Stomach (tissue), 9 donors: ENCODE measurements around the gene GATA6. TPM values are rescaled to one million over a fixed set of nuclear protein-coding genes. Genes with fewer than 3 reads are reported as not detected.
A peak's percentile ranks its signal among the peaks of the same experiment; 100 is the strongest.

Source experiments
- DNase-seq, 2 donors: peaks; one replicate each; pipeline versions ENCODE4 v3.0.0 to v3.0.0-alpha.2; 2013 to 2019
- H3K27ac ChIP-seq, 5 donors: fragments of 200-600 bp in 4 of 5; sonication (generic) in 4 of 5; one replicate each; pipeline ENCODE4 v1.5.1; 2013 to 2019; ENCODE audit warnings: mild to moderate bottlenecking in 1 of 5, moderate library complexity in 1 of 5
- H3K27me3 ChIP-seq, 3 donors: fragments of 200-600 bp; sonication (generic); one replicate each; pipeline ENCODE4 v1.5.1; 2017 to 2019; ENCODE audit warnings: mixed run types in 1 of 3
- H3K36me3 ChIP-seq, 4 donors: fragments of 200-600 bp; sonication (generic); 1 replicate in 3 of 4; 2 replicates in 1 of 4; pipeline ENCODE4 v1.5.1; 2016 to 2019
- H3K4me1 ChIP-seq, 4 donors: fragments of 200-600 bp; sonication (generic); one replicate each; pipeline ENCODE4 v1.5.1; 2016 to 2019
- H3K4me3 ChIP-seq, 4 donors: fragments of 200-600 bp; sonication (generic) in 3 of 4; one replicate each; pipeline ENCODE4 v1.5.1; 2016 to 2019; ENCODE audit warnings: mild to moderate bottlenecking in 1 of 4
- H3K9me3 ChIP-seq, 4 donors: fragments of 200-600 bp; sonication (generic); one replicate each; pipeline ENCODE4 v1.5.1; 2016 to 2019
- CTCF ChIP-seq, 7 experiments: fragments of 450-650 bp in 4 of 7; fragments of 200-600 bp in 3 of 7; sonication (generic) in 3 of 7; IDR thresholded peaks; one replicate each; pipeline ENCODE4 v1.5.1; 2016 to 2019; ENCODE audit warnings: antibody characterized with exemption in 7 of 7, control low read depth in 2 of 7, mild to moderate bottlenecking in 1 of 7
- EP300 ChIP-seq: sonication (generic); formaldehyde crosslinking; IDR thresholded peaks from one replicate; pipeline ENCODE4 v1.6.1; 2017; ENCODE audit warnings: antibody characterized with exemption
- POLR2A ChIP-seq, 4 donors: fragments of 450-650 bp; IDR thresholded peaks; one replicate each; pipeline ENCODE4 v1.6.1; 2016; ENCODE audit warnings: antibody characterized with exemption in 4 of 4, control low read depth in 2 of 4, mild to moderate bottlenecking in 1 of 4, moderate library complexity in 1 of 4
- POLR2AphosphoS5 ChIP-seq, 3 donors: sonication (generic); formaldehyde crosslinking; IDR thresholded peaks; one replicate each; pipeline ENCODE4 v1.6.1; 2016; ENCODE audit warnings: antibody characterized with exemption in 3 of 3
- WGBS, 5 donors: extraction: QIAGEN DNeasy Blood & Tissue Kit in 3 of 5; methylation state at CpG; one replicate each; pipeline versions ENCODE4 v1.1.5 to v1.1.7; 2013 to 2018; 5-methylcytosine and 5-hydroxymethylcytosine counted together
- intact Hi-C: fragments of 100-400 bp; cut with DNase I; formaldehyde crosslinking; loops from one replicate; pipeline ENCODE4 v1.15.1; 2023; ENCODE audit warnings: low total_unique reads
- polyA plus RNA-seq, 3 donors: library from polyadenylated mRNA; stranded (reverse); fragments of 200-250 nt; gene quantifications; one replicate each; pipeline ENCODE4 v1.2.3, GENCODE V29; 2013
- total RNA-seq, 5 donors: library from RNA; depleted of rRNA; stranded (reverse); fragments of >200 nt; gene quantifications; one replicate each; pipeline versions ENCODE4 v1.1.0 to v1.2.3, GENCODE V29; 2014 to 2016
- donor health status: healthy with polysubstance abuse.
- donor health status: Bipolar disorder and iron deficiency.
- donor health status: healthy.

The GATA6 gene
- total and polyA plus RNA-seq, 8 donors: 11.9 to 194 (median 75.7) TPM

DNA sequence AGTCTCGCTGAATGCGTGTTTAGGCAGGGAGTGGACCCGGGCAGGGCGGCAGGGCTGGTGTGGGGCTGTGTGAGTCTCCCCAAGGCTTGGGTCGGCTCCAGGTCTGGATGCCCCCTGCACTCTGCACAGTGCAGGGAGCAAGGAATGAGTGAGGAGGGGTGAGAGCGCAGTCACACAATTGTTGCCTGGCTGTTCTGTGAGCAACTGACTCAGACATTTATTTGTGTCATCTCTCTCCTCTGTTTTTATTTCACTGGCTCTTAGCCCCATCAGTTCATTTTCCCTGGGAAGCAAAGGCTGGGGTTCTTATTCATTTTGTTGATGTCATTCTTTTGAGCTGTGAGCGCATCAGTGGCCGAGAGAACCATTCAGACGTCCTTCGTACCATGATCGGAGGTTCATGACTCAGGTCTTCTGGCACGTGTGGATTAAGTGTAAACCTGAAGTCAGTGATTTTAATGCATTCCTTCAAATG lies 61.1 kb downstream of the GATA6 start:
- DNase-seq: no peak
- WGBS, 5 donors: 89 to 96% (median 92%) methylated on average over 12 of the region's 12 CpGs
- no peak overlapping the region for H3K27ac ChIP-seq
- intact Hi-C loops: no loop called here
- no peak overlapping the region for H3K4me3 ChIP-seq
- peaks cover 0 to 3% (median 0%) of the 10 kb centered on the region in 4 donors for H3K4me1 ChIP-seq
- H3K9me3 ChIP-seq: no peaks in the 10 kb centered on the region
- no peak for TF ChIP-seq POLR2A (IDR thresholded peaks at IDR 0.05)
- no peak for TF ChIP-seq CTCF (IDR thresholded peaks at IDR 0.05)
- TF ChIP-seq POLR2AphosphoS5 (IDR thresholded peaks at IDR 0.05): no peak
- H3K27me3 ChIP-seq: no peaks in the 10 kb centered on the region
- no peaks in the 10 kb centered on the region for H3K36me3 ChIP-seq

DNA sequence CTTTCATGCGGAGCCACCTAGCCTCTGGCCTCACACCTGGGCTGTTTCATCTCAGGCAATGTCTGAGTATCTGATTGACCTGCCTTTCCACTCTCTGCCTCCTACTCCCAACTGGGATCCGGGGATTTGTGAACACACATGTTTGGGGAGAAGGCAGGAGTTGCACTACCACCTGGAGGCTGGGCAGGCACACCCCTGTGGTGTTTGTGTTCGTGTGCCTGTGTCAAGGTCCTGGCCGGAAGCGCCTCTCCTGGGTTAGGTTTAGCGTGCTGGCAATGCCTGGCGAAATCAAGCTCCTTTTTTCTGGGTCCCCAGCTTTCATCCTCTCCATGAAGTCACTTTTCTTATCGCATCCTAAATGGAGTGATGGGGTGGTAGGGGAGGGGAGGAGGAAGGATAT lies 63.9 kb downstream of the GATA6 start:
- peak; percentile 57 to 68 for DNase-seq
- Histone ChIP-seq H3K4me1 (no peaks in the 10 kb centered on the region), H3K27ac (peak overlapping the region in 1 of 5 donors; percentile 4), H3K4me3 (no peak overlapping the region), H3K9me3 (no peaks in the 10 kb centered on the region), H3K36me3 (no peaks in the 10 kb centered on the region), H3K27me3 (no peaks in the 10 kb centered on the region)
- intact Hi-C loops: no loop called here
- TF ChIP-seq POLR2A (IDR thresholded peaks at IDR 0.05) (no peak), CTCF (IDR thresholded peaks at IDR 0.05) (peak in 1 of 7 experiments; percentile 13), EP300 (no peak), POLR2AphosphoS5 (IDR thresholded peaks at IDR 0.05) (peak in 1 of 3 donors; percentile 34)
- WGBS, 5 donors: 32 to 64% (median 49%) methylated on average over 8 of the region's 8 CpGs

DNA sequence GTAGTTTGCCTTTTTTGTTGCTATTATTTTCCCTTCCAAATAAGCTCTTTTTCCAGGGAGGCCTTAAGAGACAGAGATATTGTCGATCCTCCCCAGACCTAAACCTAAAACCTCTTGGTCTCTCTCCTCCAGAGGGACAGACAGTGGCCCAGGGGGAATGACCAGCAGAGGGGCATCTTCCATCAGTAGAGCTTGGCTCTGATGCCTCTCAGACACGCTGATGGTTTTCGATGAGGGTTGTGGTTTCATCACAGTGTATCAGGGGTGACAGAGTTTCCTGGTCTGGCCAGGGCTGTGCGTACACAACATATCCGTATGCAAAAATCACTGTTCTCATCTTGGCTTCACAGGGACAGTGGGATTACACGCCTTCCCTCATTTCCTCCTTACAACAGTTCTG lies 68.6 kb downstream of the GATA6 start:
- Histone ChIP-seq H3K27ac (no peak overlapping the region), H3K36me3 (no peaks in the 10 kb centered on the region), H3K27me3 (no peaks in the 10 kb centered on the region), H3K4me3 (no peak overlapping the region), H3K4me1 (peaks cover 0 to 8% (median 5%) of the 10 kb centered on the region in 4 donors), H3K9me3 (no peaks in the 10 kb centered on the region)
- 81 to 88% (median 84%) methylated on average over 6 of the region's 6 CpGs for WGBS, 5 donors
- intact Hi-C loops: no loop called here
- no peak for TF ChIP-seq POLR2AphosphoS5 (IDR thresholded peaks at IDR 0.05)
- TF ChIP-seq EP300: no peak
- no peak for TF ChIP-seq CTCF (IDR thresholded peaks at IDR 0.05)
- TF ChIP-seq POLR2A (IDR thresholded peaks at IDR 0.05): no peak
- no peak for DNase-seq

- Histone ChIP-seq H3K27ac (no peak overlapping the region), H3K4me1 (peaks cover 0 to 8% (median 5%) of the 10 kb centered on the region in 4 donors), H3K27me3 (no peaks in the 10 kb centered on the region), H3K9me3 (no peaks in the 10 kb centered on the region), H3K36me3 (no peaks in the 10 kb centered on the region), H3K4me3 (no peak overlapping the region)
- DNase-seq: no peak
- TF ChIP-seq CTCF (IDR thresholded peaks at IDR 0.05) (no peak), POLR2A (IDR thresholded peaks at IDR 0.05) (no peak), POLR2AphosphoS5 (IDR thresholded peaks at IDR 0.05) (no peak), EP300 (no peak)
- intact Hi-C loops: no loop called here
- WGBS, 5 donors: 69 to 84% (median 80%) methylated on average over 6 of the region's 6 CpGs
Measured at GRCh38 chr18:22238681-22239080, 69.3 kb downstream of the GATA6 start.
